ENCODE results near the gene CFAP45. TPM values are rescaled to one million over a fixed set of nuclear protein-coding genes. Genes with fewer than 3 reads are reported as not detected.

The CFAP45 gene
- polyA plus RNA-seq, 3 donors: 0.33 to 1.1 TPM; not detected in 1

GRCh38 chr1:159826441-159827101 lies 73.4 kb downstream of the CFAP45 start, which contains the start of gene SLAMF8:
SLAMF8 (plus strand) TSS chr1:159826873; CDS start chr1:159826899, 26 bp downstream.
- 50 to 72% (median 51%) methylated on average over 11 of the region's 11 CpGs for WGBS, 3 donors
- H3K27ac ChIP-seq (ENCODE audit: low read depth, low read length): no peak within 1 kb of the TSS

- H3K27ac ChIP-seq (ENCODE audit: low read depth, low read length): no peak overlapping the region
- 57 to 67% (median 61%) methylated on average over 3 of the region's 3 CpGs for WGBS, 3 donors
Measured at GRCh38 chr1:159825564-159825963, 74.4 kb downstream of the CFAP45 start.

GRCh38 chr1:159823406-159823805 lies 76.6 kb downstream of the CFAP45 start:
- 28 to 49% (median 44%) methylated on average over 7 of the region's 7 CpGs for WGBS, 3 donors
- no peak overlapping the region for H3K27ac ChIP-seq (ENCODE audit: low read depth, low read length)

Other genes with a start within 250 kb of the CFAP45 start
- 1 to 10 TPM in 1 of 3 donors, under 1 TPM in 1, not detected in 1; 0.07 to 4.6 TPM for gene CRP, start 185.6 kb downstream of the CFAP45 start, polyA plus RNA-seq
- 100 to 1,000 TPM in 1 of 3 donors, 10 to 100 TPM in 2; 83.6 to 111 (median 90.2) TPM for gene DUSP23, start 119.2 kb downstream of the CFAP45 start, polyA plus RNA-seq
- 1 to 10 TPM in 1 of 3 donors, under 1 TPM in 2; 0.08 to 1.1 (median 0.19) TPM for gene FCRL6, start 97.8 kb downstream of the CFAP45 start, polyA plus RNA-seq
- 1 to 10 TPM; 1.0 to 3.1 (median 2.7) TPM for gene SLAMF8, start 73.3 kb downstream of the CFAP45 start, polyA plus RNA-seq
- gene VSIG8, start 37.5 kb downstream of the CFAP45 start, polyA plus RNA-seq: under 1 TPM in 2 of 3 donors, not detected in 1; 0.03 to 0.22 TPM
- 100 to 1,000 TPM; 273 to 442 (median 340) TPM for gene TAGLN2, start 25.3 kb upstream of the CFAP45 start, polyA plus RNA-seq
- 1 to 10 TPM in 2 of 3 donors, under 1 TPM in 1; 0.56 to 1.6 (median 1.4) TPM for gene IGSF9, start 45.4 kb upstream of the CFAP45 start, polyA plus RNA-seq
- under 1 TPM in 1 of 3 donors, not detected in 2; 0.12 TPM for gene SLAMF9, start 54.1 kb upstream of the CFAP45 start, polyA plus RNA-seq
- gene PIGM, start 131.8 kb upstream of the CFAP45 start, polyA plus RNA-seq: 1 to 10 TPM in 2 of 3 donors, under 1 TPM in 1; 0.90 to 4.1 (median 2.4) TPM
- under 1 TPM in 2 of 3 donors, not detected in 1; 0.09 to 0.12 TPM for gene KCNJ10, start 170.0 kb upstream of the CFAP45 start, polyA plus RNA-seq
- under 1 TPM in 1 of 3 donors, not detected in 2; 0.03 TPM for gene KCNJ9, start 181.4 kb upstream of the CFAP45 start, polyA plus RNA-seq
- 10 to 100 TPM; 13.8 to 24.8 (median 23.9) TPM for gene IGSF8, start 198.5 kb upstream of the CFAP45 start, polyA plus RNA-seq
- gene ATP1A2, start 215.6 kb upstream of the CFAP45 start, polyA plus RNA-seq: 100 to 1,000 TPM in 1 of 3 donors, 10 to 100 TPM in 1, 1 to 10 TPM in 1; 7.3 to 110 (median 25.6) TPM